GM15510 (cell line): ENCODE measurements around the gene USP36.

Source experiments
- POLR2A ChIP-seq: IDR thresholded peaks from 3 replicates; pipeline ENCODE4 v1.6.1; 2011; ENCODE audit warnings: borderline replicate concordance; ENCODE audit not compliant: insufficient read length; ENCODE audit errors: extremely low read depth

Gene USP36

DNA sequence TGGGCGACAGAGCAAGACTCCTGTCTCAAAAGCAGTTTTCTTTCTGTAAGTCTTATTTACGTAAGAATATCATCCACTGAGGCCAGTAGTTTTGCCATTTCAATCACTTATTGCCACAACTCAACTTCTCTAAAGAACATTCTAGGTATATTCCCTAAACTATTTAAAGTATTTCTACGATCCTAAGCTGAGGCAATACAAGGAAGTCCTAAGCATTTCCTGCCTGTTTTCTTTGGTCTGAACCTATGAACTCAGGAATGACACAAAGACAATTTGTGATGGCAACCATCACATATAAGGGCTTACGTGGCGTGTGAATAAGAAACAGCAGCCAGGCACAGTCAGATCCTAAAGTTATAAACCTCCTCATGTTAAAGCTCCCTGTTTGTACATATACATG is 14.2 kb downstream of the USP36 start:
- no peak for TF ChIP-seq POLR2A

DNA sequence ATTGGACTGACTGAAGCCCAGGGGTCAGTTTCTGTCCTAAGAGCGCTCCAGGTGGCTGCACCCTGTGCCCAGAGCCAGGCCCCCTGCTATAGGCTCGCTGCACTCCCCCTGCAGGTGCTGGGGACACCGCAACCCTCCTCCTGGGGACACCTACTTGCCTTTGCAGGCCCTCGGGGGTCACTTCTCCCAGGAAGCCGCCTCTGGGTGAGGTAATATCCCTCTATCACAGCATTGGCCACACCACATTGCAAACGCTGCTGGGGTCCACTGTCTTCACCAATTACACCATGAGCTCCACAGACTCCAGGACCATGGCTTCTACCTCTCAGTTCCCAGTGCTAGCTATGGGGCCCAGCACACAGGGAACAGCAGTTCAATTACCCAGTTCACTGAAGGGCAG is 14.9 kb downstream of the USP36 start:
- TF ChIP-seq POLR2A: no peak

DNA sequence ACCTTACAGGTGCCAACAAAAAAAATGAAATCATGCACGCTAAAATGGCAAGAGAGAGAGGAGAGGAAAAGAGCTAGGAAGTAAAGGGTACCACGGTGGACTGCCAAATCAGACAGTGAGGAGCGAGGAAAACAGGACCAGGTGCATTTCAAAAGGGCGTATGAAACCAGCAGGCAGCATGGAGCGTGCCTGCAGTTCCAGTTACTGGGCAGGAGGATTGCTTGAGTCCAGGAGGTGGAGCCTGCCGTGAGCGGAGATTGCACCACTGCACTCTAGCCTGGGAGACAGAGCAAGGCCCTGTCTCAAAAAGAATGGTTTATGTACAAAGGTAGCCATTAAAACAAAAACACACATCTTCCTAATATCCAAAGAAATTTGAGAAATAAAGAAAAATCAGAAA is 16.4 kb downstream of the USP36 start:
- no peak for TF ChIP-seq POLR2A

DNA sequence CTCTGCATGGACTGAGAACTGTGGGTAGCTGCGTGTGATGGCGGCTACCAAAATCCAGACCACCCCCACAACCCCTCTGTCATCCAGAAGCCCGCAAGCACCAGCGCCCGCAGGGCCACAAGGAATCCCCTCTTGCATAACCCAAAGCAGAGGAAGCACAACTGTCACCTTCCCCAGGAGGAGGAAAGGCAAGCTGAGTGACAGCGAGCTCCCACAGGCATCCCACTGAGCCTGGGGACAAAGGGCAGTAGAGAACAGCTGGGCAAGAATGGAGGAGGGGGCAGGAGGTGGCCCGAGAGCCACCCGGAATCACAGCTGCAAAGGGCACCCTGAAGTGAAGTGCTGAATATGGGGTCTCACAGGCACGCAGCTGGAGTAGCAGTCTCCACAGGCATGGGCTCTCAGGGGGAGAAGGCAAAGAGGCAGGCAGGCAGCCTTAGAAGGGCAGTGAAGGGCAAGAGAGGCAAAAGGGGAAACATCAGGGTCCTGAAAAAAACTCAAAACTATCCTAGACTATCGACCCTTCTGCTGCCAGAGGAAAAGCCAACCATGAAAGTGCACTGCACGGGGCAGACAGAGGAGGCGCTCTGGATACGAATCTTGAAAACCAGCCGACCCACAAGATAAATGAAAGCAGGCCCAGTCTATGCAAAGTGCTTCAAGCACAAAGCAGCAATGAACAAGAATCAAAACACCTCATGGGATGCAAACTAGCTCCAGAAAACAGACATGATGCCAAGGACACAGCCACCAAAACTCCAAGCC is 17.1 kb downstream of the USP36 start:
- no peak for TF ChIP-seq POLR2A

DNA sequence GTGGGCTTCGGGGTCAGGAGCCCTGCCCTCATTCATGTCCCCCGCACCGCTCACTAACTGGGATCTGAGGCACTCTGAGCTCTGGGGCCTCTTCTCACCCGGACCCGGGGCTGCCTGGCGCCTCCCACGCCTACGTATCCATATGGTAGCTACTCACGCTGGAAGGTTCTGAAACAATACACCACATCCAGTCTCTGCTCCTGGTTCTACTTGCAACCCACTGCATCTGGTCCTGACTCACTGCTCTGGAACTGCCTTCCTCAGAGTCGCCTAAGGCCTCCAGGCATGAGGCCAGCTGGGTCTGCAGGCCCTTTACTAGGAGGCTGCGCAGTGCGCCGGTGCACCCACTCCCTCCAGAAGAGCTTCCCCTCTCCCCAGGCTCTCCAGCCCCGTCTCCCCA is 18.1 kb downstream of the USP36 start:
- no peak for TF ChIP-seq POLR2A

DNA sequence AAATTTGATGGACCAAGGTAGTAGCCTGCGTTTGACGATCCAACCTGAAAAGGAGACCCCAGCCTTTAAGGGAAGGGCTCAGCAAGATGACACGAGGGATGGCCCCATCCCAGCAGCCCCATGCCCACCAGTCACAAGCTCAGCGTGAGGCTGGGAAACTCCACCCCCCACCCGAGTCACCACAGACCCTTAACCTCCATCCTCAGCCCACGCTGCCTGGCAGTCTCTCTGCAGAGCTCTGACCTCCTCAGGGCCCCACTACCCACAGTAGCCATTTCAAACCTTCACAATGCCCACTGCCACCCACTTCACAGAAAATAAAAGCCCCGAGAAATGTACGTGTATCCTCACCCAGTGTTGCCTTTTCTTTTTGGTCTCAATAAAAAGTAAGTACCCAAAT is 18.7 kb downstream of the USP36 start:
- no peak for TF ChIP-seq POLR2A

DNA sequence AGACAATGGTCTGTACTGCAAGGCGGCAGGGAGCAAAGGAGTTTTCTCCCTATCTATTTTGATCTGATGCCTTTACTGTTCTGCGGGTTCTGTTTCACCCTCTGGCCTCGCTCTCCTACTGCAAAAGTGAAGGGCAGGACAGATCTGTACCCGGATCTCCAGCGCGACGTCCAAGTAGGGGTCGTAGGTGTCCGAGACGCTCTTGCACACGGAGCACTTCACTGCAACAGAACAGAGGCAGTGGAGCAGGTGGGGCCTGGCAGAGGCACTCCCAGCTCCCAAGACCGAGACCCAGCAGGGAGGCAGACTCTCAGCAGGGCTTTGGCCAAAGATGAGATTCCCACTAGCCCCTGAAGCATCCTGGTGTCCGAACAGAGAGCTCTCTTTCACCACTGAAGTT is 19.8 kb downstream of the USP36 start:
- no peak for TF ChIP-seq POLR2A

DNA sequence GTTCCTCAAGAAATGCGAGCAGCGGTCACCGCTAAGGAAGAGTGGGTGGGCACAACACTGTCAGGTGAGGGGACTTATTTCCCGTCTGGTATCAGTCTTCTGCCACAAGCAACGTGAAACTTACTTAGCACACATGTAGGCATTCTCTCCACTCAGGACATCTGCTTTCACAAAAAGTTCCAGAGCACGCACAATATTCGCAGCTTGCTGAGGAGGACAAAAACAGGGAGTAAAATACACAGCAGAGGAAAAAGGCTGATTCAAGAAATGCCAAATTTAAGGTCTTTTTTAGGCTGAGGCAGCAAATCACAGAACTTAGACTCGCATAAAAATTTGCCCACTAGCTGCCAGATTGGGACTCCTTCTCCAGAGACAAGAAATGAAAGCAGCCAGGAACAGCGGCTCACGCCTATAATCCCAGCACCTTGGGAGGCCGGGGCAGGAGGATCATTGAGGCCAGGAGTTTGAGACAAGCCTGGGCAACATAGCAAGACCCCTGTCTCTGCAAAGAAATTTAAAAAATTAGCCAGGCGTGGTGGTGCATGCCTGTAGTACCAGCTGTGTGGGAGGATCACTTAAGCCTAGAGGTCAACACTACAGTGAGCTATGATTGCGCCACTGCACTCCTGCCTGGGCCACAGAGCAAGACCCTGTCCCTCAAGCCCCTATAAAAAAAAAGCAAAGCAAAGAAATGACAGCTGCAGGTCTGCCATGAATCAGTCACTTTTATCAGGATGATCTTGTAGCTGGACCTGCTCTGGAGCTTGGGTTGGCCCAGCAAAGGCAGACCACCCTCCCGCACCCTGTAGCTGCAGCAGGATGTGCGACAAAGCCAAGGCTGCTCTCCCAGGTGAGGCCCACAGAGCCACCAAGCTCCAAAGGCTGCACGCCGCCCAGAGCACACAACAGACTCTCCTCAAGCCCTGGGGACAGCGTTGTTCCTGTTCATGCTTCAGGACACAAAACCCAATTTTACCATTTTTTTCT is 20.5 kb downstream of the USP36 start:
- TF ChIP-seq POLR2A: no peak

DNA sequence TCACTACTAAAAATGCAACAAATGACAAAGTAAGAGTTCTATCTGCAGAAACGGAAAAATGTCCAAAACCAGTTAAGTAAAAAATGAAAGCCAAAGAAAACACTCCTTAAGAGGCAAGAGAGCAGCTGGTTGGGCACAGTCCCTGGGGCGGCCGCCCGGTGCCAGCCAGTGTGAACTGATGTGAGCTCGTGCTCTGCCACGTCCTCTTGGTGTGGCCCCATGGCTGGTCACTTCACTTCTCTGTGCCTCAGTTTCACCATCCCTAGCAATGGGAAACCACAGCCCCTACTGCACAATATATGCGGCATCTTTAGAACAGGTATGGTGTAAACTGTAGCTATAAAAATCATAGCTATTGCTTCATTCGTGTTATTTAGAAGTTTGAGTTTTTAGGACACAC is 21.2 kb downstream of the USP36 start:
- TF ChIP-seq POLR2A: no peak

DNA sequence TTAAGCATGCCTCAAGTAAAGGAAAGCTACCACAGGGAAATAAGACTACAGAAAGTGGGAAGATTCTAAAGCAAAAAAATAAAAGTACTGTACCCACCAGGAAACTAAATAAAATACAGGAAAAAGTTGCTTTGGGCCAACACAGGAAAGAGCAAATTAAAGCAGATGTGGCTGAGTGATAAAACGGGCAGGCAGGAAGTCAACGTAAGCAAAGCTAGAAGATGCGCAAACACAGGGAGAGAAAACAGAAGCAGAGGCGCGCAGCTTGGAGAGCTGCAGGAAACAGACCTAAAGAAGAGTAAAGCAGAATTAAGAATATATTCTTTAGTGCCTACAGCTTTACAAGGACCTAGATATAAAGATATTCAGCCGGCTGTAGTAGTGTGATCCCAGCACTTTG is 21.7 kb downstream of the USP36 start:
- TF ChIP-seq POLR2A: no peak

DNA sequence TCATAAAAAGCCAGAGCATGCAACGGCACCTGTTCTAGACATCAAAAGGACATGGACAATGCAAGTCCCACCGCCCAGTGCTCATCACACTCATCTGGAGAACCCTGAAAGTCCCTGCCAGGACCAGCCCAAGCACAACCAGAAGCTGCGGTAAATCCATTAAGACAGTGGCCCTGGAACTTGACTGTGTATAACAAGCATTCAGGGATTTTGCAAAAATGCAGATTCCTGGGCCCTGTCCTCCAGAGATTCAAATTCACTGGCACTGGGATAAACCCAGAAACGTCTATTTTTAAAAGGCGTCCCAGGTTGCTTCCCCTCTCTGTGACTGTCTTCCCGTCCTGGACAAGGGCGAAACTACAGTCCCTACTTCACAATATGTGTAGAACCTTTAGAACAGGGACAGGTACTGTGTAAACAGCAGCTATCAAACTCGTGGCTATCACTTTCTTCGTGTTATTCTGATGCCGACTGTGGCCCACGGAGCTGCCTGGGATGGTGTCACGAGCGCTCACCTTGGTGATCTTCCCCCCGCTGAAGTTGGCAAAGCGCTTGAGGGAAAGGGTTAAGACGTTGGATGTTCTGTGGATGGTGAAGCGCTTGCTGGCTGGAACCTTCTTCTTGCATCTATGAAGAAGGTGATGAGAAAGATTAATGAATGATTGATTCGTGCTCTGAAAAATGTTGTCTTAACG is 22.3 kb downstream of the USP36 start:
- no peak for TF ChIP-seq POLR2A

DNA sequence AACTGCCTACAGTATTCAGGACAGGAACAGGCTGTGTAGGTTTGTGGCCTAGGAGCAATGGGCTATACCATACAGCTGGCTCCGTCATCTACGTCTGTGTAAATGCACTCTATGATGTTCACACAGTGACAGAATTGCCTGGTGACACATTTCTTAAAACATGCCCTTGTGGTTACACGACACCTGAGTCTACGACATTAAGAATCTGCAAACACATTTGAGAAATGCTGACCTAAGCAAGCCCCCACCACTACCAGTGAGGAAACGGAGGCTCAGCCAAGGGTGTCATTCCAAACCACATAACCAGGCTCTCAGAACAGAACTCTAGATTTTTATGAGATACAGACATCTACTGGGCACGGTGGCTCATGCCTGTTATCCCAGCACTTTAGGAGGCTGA is 23.5 kb downstream of the USP36 start:
- no peak for TF ChIP-seq POLR2A

DNA sequence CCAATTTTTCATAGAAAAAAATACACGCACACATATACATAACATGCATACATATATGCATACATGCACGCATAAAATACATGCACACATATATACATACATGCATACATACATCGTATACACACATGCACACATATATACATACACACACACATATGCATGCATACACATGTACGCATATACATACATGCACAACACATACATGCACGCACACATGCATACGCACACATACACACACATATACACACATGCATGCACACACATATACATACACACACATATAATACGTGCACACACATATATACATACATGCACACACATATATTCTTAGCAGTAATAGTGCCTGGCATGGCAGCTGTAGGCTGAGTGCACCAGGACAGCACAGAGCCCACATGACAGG is 24.9 kb downstream of the USP36 start:
- no peak for TF ChIP-seq POLR2A

DNA sequence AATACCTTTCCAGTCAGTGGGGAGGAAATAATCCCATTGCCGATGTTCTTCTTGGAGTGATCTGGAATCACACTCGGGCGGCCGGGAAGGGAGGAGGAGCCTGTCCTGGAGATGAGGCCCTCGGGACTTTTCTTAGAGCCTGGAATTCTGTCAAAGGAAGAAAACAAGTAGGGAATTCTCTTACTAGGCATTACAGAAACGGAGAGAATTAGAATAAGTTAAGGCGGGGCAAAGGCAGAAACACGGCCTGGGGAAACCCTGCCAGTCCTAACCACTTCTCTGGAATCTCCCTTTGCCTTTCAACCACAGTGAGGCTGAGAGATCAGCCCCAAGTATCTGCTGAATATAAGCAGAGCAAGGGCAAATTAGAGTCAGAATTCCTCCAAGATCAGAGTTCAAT is 27.8 kb downstream of the USP36 start:
- no peak for TF ChIP-seq POLR2A

DNA sequence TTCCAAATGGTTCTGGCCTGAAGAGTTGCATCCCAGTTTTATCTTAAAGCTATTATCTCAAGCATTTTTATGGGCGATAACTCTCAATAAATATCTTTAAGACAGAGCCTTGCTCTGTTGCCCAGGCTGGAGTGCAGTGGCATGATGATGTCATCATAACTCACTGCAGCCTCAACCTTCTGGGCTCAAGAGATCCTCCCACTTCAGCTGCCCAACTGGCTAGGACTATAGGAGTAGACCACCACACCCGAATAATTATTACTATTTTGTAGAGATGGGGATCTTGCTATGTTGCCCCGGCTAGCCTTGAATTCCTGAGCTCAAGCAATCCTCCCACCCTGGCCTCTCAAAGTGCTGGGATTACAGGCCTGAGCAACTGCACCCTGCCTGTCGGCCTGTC is 32.5 kb downstream of the USP36 start:
- TF ChIP-seq POLR2A: no peak
